A172 (cell line): ENCODE measurements around the gene GBP3. TPM values are rescaled to one million over a fixed set of nuclear protein-coding genes. Genes with fewer than 3 reads are reported as not detected.
"Not testable (repeated sequence)": the region's sequence is repeated elsewhere in the genome, so short reads cannot be mapped to it uniquely, and the experiment has no call there.

ENCODE experiments used
- DNase-seq: peaks from one replicate; pipeline ENCODE4 v3.0.0-alpha.2; 2015; ENCODE audit warnings: low spot score
- total RNA-seq: library from RNA; depleted of rRNA; stranded (reverse); fragments of >200 nt; shearing (Covaris generic); gene quantifications from 2 replicates; pipeline ENCODE4 v1.2.3, GENCODE V29; 2014; rRNA removed

GBP3 gene, protein sequence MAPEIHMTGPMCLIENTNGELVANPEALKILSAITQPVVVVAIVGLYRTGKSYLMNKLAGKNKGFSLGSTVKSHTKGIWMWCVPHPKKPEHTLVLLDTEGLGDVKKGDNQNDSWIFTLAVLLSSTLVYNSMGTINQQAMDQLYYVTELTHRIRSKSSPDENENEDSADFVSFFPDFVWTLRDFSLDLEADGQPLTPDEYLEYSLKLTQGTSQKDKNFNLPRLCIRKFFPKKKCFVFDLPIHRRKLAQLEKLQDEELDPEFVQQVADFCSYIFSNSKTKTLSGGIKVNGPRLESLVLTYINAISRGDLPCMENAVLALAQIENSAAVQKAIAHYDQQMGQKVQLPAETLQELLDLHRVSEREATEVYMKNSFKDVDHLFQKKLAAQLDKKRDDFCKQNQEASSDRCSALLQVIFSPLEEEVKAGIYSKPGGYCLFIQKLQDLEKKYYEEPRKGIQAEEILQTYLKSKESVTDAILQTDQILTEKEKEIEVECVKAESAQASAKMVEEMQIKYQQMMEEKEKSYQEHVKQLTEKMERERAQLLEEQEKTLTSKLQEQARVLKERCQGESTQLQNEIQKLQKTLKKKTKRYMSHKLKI
- total RNA-seq: 1.7 and 4.8 TPM in 2 replicates

DNA sequence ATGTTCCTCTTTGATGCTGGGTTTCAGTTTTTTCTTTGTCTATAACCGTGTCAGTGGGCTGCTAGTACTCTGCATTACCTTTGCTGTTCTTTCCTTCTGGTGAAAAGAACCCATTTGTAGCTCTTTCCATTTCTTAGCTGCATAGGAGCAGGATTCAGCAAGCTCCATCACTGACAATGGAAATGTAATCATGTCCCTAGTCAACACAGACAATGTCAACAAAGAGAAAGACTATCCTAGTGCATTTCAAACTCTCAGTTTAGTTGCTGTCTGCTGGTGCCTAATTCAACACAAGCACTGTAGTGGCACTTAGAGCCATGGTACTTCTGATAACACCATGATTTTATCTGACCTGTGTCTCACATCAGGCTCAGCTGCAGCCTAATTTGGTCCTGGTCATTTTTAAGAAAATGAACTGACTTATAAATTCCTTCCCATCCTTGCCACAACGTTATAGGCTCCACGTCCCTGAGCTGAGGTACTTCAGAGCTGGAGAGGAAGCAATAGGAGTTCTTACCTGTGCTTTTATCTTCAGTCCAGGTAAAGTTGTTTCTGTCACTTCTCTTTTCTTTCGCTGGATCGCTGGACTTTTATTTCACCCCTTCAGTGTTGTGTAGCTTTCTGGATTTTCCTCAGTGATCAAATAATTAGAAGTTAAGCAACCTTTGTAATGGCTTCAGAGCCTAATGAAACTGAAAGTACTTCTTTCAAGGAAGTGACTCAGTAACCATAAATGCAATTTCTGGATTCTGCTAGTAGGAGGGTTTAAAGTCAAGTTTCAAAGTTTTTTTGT is at the start of gene GBP3:
TSS of gene GBP3 (minus strand) at position 700 of the 793 bp plus-strand sequence. CDS start 2,145 bp downstream, outside the sequence.
- peak; percentile 47 for DNase-seq

DNA sequence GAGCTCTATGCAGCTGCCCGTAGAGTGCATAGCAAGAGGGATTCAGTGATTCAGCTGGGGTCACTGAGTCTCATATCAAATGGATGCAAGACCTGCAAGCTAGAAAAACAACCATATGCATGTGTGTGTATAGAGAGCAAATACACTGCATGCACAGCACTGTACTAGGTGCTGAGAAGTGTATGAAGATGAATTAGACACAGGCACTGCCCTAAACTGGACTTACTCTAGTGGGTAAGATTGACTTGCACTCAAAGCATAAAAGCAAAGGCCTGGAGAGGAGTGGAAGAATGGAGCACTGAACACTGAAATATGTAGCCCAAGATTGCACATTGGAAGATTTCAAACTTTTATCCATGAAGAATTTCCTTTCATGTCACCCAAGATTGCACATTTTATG is 47.8 kb upstream of the GBP3 start:
- DNase-seq: no peak

DNA sequence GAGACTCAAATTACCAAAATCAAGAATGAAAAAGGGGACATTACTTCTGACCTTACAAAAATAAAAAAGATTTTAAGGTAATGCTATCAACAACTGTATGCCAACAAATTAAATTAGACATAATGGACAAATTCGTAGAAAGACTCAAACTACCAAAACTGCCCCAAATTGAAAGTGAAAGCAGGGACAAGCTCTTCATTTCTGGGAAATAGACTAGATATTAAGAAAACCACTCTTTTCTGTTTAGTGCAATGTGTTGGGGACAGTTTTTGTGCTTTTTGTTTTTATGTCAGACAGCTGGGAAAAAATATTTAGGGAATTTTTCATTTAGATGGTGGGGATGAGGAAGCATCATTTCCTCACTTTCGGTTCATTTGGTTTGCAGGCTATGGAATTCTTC is 47.3 kb upstream of the GBP3 start:
- DNase-seq: no peak

DNA sequence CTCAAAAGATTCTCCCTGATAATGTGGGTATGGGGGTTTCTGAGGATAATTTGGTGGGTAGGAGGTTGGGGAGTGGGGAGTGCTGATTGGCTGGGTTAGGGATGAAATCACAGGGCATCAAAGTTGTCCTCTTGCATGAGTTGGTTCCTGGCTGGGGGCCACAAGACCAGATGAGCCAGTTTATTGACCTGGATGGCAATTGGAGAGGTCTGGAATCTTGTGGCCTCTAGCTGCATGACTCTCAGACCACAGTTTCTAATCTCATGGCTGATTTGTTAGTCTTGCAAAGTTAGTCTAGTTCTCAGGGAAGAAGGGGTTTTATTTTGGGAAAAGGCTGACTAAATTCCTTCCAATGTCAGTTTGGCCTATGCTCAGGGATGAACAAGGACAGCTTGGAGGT is 45.6 kb upstream of the GBP3 start:
- no peak for DNase-seq

DNA sequence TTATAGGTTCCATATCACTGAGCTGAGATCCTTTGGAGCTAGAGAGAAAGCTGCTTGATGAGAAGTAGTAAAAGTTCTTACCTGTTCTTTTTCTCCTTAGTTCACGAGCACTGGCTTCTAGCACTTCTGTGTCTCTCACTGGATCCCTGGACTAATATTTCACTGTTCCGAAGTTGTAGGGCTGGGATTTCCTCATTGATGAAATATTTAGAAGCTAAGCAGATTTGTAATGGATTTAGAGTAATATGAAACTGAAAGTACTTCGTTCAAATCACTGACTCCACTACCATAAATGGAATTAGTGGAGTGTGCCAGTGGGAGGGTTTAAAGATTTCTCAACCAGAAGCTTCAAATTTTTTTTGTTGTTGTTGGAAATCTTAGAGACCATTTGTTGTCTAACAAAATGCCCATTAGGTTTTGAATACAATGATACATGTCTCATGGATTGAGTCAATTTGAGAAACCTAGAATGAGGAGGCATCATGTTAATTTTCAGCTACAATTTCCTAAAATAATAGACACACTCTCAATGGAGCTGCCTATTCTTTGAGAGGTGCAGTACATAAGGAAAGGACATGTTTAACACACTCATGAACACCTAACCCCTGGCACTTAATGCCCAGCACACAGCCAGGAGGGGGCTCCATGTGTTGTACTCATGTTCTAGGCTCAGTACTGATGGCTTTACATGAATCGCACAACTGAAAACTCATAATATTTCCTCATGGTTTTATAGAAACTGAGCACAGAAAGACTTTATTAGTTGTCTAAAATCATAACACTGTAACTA is 42.6 kb upstream of the GBP3 start, which contains the start of gene GBP1:
TSS of gene GBP1 (minus strand) at position 130 of the 790 bp plus-strand sequence. CDS start 1,974 bp downstream, outside the sequence.
- peak; percentile 38 for DNase-seq

DNA sequence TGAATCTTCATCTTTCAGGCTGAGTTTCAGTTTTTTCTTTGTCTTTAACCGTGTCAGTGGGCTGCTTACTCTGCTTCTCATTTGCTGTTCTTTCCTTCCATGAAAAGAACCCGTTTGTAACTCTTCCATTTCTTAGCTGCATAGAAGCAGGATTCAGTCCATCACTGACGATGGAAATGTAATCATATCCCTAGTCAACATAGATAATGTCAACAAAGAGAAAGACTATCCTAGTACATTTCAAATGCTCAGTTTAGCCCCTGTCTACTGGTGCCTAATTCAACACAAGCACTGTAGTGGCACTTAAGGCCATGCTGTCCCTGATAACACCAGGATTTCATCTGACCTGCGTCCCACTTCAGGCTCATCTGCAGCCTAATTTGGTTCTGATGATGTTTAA is 42.0 kb upstream of the GBP3 start:
- DNase-seq: no peak

DNA sequence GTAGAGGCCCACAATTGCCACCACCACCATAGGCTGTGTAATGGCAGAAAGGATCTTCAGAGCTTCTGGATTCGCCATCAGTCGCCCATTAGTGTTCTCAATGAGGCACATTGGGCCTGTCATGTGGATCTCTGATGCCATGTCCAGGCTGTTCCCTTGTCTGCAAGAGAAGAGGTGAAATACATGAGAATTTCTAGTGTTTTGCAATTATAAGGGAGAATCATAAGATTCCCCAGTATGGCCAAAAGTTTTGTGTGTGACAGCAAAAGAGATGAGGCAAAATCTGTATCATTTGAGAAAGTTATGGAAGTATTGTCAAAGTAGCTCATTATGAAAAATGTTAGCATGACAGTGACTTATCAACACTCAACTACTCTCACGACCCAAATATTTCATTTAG is 40.4 kb upstream of the GBP3 start:
- no peak for DNase-seq

DNA sequence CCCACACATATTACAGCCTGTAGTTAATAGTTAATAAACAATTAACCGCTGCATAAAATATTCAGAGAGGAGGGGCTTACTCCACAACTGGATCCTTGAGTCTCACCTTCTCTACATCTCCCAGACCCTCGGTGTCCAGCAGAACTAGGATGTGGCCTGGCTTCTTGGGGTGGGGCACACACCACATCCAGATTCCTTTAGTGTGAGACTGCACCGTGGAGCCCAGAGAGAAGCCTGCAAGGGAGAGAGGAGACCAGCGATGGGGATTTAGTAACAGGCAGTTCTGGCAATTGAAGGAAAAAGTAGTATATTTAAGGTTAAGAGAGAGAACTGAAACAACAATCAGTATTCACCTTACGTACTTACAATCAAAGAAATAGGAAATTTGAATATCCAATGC is 37.4 kb upstream of the GBP3 start:
- DNase-seq: no peak

DNA sequence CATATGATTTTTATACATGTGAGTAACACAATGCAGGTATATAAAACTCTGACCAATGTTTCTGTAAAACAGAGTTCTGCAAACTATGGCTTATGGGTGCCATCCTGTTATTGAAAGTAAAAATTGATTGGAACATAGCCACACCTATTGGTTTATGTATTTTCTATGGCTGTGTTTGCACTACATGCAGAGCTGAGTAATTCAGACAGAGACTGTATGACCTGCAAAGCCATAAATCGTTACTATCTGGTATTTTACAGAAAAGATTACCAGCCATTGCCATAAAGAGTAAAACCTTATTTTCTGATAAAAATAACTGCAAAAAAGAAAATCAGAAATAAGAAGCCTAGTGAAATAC is 29.3 kb upstream of the GBP3 start:
- DNase-seq: no peak

DNA sequence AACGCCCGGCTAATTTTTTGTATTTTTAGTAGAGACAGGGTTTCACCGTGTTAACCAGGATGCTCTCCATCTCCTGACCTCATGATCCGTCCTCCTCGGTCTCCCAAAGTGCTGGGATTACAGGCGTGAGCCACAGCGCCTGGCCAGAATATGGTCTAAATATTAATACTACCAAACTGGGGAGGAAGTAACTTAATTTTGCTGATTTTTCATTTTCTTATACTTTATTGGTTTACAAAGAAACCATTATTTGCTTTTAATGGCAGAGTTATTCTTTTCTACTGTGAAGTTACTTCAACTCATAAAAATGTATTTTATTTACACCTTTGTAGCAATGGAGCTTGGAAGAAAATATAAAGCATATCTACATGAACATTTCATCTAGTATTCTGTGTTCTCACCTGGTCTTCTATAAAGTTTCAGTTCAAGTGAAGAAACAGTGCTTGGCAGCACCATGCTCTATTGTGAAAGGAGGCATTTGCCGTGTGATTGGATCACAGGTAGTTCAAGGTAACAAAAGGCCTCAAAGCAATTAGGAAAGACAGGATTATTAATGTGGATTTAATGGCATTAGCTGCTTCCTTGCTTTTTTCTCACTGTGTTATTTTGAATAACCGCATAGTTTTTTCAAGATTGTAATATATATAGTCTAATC is 28.8 kb upstream of the GBP3 start:
- DNase-seq: no peak

DNA sequence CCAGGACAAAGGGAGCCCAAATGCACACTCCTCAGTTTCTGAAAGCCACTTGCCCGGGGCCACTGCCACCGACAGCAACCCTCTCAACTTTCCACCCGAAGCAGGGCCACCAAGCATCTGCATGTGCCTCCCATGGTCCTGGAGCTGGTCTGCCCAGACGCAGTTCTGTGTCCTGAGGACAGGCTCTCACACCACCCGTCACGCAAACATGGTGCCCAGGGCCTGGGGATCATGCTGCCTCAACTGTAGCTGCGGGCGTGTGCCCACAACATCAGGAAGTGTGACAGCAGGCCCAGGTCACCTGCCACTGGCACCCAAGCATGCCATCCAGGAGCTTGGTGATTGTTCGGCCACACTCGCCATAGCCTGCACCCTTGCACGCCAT is 28.0 kb upstream of the GBP3 start:
- no peak for DNase-seq

DNA sequence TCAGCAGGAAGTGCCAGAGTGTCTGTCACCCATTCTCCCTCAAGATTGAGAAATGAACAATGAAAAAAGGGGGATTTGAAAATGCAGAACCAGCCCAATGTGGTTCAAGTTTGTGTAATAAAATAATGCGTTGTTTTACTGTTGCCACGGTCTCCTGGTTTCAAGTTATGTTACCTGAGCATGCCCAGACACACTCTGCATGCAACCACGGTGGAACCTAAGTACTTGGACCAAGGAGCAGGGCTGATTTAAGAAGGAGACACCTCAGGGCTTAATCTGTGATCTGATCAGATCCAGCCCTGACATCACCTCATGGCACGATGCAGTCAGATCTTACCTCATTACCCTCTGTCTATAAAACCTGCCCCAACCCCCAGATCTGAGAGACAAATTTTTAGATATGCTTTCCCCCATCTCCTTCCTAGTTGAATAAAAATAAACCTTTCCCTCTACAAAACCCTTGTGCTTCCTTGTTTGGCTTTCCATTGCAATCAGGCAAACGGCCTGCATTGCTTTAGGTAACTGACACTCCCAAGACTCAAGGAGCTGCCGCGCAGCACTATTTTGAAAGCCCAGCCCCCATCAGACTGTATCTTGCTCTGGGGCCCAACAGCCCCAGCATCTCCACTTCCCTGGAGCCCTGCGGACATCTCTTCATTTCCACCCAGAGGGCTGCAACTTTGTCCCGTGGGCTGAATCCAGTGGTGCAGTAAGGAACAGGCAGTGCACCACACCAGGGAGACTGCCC is 27.4 kb upstream of the GBP3 start:
- DNase-seq: not testable (repeated sequence)

DNA sequence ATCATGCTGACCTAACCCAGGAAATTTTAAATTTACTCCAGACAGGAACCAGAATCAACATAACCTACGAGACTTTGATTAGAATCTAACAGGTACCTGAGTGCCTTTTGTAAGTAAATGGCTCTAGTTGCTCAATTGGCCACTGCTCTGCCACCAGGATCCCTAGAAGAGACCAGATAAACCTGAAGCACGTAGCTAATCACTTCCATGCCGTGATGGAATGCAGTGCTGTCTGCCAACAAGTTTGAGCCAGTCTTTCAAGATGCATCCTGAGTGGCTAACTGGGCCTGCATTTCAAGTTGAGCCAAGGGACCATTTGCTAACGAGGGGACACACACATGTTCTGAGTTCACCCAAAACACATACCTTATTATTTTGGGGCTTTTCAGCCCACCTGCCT is 26.5 kb upstream of the GBP3 start:
- not testable (repeated sequence) for DNase-seq

DNA sequence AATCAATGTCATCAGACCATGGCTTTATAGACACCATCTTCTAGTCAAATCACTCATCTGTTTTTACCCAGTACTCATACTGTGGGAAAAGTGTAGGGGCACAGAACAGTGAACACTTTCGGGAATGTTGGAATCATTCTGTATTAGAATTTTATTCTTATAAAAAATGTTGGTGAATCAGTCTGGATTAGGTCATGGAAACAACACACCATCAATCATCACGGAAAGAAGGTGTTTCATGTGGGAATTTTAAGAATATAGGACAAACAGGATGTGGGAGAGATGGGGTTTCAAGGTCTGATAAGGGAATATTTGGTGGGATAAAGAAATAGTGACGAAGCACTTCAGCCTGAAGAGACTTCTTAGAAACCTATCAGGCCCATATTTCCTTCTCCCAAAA is 25.1 kb upstream of the GBP3 start:
- DNase-seq: peak; percentile 57

DNA sequence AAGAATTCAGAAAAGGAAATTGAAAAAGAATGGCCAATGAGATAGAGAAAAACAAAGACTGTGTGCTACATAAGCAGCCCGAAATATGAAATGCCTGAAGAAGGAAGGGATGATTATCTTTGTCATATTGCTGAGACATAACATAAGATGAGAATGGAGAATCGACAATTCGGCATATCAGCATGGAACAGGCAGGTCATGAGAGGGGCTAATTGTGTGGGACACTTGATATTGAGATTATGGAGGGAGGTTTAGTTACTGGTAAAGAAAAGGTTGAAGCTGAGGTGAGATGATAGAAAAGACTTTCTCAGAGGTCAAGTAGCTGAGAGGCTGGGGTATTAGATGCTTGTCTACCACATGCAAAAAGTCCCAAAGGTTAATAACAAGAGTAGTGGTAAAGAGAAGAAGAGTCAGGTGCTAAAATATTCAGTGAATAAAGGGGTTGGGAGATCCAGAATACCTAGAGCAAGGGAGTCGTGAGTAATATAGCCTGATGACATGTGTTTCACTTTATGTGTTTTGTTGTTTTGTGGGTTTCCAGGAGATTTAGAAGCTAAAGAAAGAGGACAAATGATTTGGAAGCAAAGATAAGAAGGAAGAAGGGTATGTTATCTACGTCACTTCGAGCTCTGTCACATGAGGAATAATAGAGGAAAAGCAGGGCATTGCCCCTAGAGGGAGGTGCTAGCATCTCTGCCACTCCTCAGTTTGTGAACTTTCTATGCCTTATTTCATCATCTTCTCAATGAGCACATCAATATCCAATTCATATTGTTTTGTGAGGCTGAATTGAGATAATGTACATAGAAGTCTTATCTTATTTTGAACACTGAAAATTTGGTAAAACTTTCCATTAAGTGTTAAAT is 23.9 kb upstream of the GBP3 start:
- DNase-seq: not testable (repeated sequence)

DNA sequence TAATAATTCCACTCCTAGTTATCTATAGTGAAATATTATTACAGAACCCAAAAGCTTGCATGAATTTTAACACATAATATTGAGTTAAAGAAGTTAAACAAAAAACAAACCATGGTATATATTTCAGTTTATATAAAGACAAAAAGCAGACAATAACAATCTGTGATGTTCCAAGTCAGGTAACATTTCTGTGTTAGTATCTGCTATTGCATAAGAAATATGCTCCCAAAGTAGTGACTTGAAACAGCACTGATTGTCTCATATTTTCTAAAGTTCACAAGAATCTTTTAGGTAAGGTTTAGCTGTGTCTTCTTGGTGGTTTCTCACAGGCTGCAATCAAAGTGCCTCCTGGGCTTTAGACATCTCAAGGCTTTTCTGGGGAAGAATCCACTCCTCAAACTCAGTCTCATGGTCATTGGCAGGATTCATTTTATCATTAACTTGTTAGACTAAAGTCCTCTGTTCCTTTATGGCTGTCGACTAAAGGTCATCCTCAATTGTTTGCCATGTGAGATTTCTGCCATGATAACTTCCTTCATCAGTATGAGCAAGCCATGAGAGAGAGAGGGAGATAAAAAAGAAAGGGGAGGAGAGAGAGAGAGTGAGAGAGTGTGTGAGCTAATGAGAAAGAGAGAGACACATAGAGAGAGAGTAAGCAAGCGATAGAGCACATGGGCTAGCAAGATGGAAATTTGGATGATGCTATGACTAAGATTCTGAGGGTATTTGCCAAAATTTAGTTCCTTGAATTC is 22.5 kb upstream of the GBP3 start:
- no peak for DNase-seq

DNA sequence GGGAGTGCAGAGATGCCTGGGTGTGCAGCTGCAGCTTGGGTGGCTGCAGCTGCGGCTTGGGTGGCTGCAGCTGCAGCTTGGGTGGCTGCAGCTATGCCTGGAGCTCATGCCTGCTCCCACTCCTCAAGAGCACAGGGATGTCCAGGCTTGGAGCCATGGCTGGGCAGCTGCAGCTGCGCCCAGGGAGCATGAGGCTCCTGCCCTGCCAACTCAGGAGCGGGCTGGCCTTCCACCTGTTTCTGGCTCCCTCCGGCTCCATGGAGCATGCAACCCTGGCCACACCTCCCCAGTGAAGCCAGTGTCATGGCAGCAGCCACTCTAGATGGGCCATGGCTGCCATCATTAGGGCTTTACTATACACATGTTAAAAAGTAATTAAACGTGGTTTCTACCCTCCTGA is 21.3 kb upstream of the GBP3 start:
- DNase-seq: no peak

DNA sequence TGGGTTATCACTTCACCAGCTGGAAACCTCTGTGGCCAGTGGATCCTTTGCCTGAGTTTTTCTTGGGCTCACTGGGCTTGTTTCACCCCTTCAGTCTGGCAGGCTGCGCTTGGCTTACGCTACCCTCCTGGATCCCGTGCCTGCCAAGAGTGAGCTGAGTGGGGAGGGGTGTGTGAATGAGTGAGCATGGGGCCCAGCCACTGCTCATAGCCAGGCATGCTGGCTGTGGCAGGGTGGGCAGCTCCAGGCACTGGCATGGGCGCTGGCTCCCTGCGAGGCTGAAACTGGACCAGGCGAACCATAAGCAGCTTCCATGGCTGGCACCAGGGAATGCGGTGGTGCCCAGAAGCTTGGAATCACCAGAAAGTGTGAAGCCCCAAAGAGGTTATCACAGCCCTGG is 19.8 kb upstream of the GBP3 start:
- DNase-seq: no peak

DNA sequence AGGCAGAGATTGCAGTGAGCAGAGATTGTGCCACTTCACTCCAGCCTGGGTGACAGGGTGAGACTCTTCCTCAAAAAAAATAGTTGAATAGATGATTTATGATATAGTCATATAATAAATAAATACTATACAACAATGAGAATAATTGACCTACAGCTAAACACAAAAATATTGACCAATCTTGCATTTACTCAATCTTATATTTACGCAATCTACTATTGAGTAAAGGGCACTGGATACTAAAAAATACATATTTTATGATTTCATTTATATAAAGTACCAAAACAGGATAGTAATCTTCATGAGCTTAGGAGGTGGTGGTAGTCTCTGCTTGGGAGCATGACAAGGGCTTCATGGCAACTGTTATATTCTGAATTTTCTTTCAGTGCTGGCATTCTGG is 19.1 kb upstream of the GBP3 start:
- no peak for DNase-seq
